ENCODE measurements around the gene AAK1.

The AAK1 gene

DNA sequence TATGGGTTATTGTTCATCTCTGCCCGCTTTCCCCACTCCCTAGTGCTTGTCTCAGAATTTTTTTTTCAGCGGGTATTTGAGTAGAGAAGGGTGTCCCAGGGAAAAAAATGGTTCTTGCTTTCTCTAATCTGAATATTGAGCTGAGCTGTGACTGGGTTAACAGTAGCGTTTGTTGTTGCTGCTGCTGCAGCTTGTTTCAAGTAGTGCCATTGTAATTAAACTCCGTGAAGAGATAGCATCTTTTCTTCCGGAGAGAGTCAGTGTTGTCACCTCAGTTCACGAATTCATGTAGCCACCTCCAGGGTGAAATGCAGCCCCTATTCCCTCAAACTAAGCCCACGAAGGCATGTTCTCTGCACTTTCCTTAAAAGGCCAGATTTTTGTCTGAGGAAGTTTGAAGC is 1.5 kb upstream of the AAK1 start:
- H3K9ac ChIP-seq (ENCODE audit: low read length) = no peak overlapping the region
- H3K9me2 ChIP-seq (replicated peaks; ENCODE audit: insufficient read depth, low read length) = no peaks in the 10 kb centered on the region
- no peak overlapping the region for H3K4me3 ChIP-seq (ENCODE audit: insufficient read depth, low read length, poor library complexity, severe bottlenecking)
- TF ChIP-seq EZH2phosphoT487 (conservative IDR thresholded peaks at IDR 0.05; ENCODE audit: low read length) = no peak
- TF ChIP-seq, protein P1, sequence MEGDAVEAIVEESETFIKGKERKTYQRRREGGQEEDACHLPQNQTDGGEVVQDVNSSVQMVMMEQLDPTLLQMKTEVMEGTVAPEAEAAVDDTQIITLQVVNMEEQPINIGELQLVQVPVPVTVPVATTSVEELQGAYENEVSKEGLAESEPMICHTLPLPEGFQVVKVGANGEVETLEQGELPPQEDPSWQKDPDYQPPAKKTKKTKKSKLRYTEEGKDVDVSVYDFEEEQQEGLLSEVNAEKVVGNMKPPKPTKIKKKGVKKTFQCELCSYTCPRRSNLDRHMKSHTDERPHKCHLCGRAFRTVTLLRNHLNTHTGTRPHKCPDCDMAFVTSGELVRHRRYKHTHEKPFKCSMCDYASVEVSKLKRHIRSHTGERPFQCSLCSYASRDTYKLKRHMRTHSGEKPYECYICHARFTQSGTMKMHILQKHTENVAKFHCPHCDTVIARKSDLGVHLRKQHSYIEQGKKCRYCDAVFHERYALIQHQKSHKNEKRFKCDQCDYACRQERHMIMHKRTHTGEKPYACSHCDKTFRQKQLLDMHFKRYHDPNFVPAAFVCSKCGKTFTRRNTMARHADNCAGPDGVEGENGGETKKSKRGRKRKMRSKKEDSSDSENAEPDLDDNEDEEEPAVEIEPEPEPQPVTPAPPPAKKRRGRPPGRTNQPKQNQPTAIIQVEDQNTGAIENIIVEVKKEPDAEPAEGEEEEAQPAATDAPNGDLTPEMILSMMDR (IDR thresholded peaks at IDR 0.05; ENCODE audit: insufficient read depth, low read length, poor library complexity, severe bottlenecking) = no peak
- H3K4me2 ChIP-seq (ENCODE audit: low read depth, low read length, poor library complexity, severe bottlenecking) = no peak overlapping the region
- H2AFZ ChIP-seq (ENCODE audit: low read depth, low read length, severe bottlenecking) = no peak overlapping the region
- no peaks in the 10 kb centered on the region for H3K79me2 ChIP-seq (ENCODE audit: insufficient read depth, low read length)
- H4K20me1 ChIP-seq (ENCODE audit: low read depth, low read length) = no peaks in the 10 kb centered on the region
- no peak overlapping the region for H3K27ac ChIP-seq (ENCODE audit: low read depth, low read length)
- peaks cover 23% of the 10 kb centered on the region for H3F3A ChIP-seq (ENCODE audit: insufficient read depth)
- no peaks in the 10 kb centered on the region for H3K36me3 ChIP-seq (ENCODE audit: low read length)
- no peaks in the 10 kb centered on the region for H3K27me3 ChIP-seq (ENCODE audit: low read length)
- no peaks in the 10 kb centered on the region for H3K9me3 ChIP-seq (ENCODE audit: insufficient read depth, low read length)

GRCh38 chr2:69644506-69644979 is 1.0 kb upstream of the AAK1 start:
- Histone ChIP-seq H3K4me2 (ENCODE audit: low read depth, low read length, poor library complexity, severe bottlenecking) (peak overlapping the region; percentile 76), H3K9me3 (ENCODE audit: insufficient read depth, low read length) (no peaks in the 10 kb centered on the region), H3K79me2 (ENCODE audit: insufficient read depth, low read length) (no peaks in the 10 kb centered on the region), H2AFZ (ENCODE audit: low read depth, low read length, severe bottlenecking) (peak overlapping the region; percentile 50), H3K27me3 (ENCODE audit: low read length) (no peaks in the 10 kb centered on the region), H3F3A (ENCODE audit: insufficient read depth) (peaks cover 23% of the 10 kb centered on the region), H3K27ac (ENCODE audit: low read depth, low read length) (no peak overlapping the region), H4K20me1 (ENCODE audit: low read depth, low read length) (no peaks in the 10 kb centered on the region), H3K9me2 (replicated peaks; ENCODE audit: insufficient read depth, low read length) (no peaks in the 10 kb centered on the region), H3K36me3 (ENCODE audit: low read length) (no peaks in the 10 kb centered on the region), H3K4me3 (ENCODE audit: insufficient read depth, low read length, poor library complexity, severe bottlenecking) (peak overlapping the region; percentile 61), H3K9ac (ENCODE audit: low read length) (peak overlapping the region; percentile 61)
- TF ChIP-seq, protein P1 (IDR thresholded peaks at IDR 0.05; ENCODE audit: insufficient read depth, low read length, poor library complexity, severe bottlenecking) = no peak
- no peak for TF ChIP-seq EZH2phosphoT487 (conservative IDR thresholded peaks at IDR 0.05; ENCODE audit: low read length)

- peak overlapping the region; percentile 76 for H3K4me2 ChIP-seq (ENCODE audit: low read depth, low read length, poor library complexity, severe bottlenecking)
- H3F3A ChIP-seq (ENCODE audit: insufficient read depth) = peaks cover 19% of the 10 kb centered on the region
- no peaks in the 10 kb centered on the region for H3K79me2 ChIP-seq (ENCODE audit: insufficient read depth, low read length)
- peak overlapping the region; percentile 61 for H3K4me3 ChIP-seq (ENCODE audit: insufficient read depth, low read length, poor library complexity, severe bottlenecking)
- H3K9ac ChIP-seq (ENCODE audit: low read length) = peak overlapping the region; percentile 61
- peak overlapping the region; percentile 50 for H2AFZ ChIP-seq (ENCODE audit: low read depth, low read length, severe bottlenecking)
- no peaks in the 10 kb centered on the region for H3K36me3 ChIP-seq (ENCODE audit: low read length)
- no peaks in the 10 kb centered on the region for H3K9me3 ChIP-seq (ENCODE audit: insufficient read depth, low read length)
- H3K9me2 ChIP-seq (replicated peaks; ENCODE audit: insufficient read depth, low read length) = no peaks in the 10 kb centered on the region
- H3K27me3 ChIP-seq (ENCODE audit: low read length) = no peaks in the 10 kb centered on the region
- TF ChIP-seq, protein P1 (IDR thresholded peaks at IDR 0.05; ENCODE audit: insufficient read depth, low read length, poor library complexity, severe bottlenecking) = no peak
- TF ChIP-seq EZH2phosphoT487 (conservative IDR thresholded peaks at IDR 0.05; ENCODE audit: low read length) = no peak
- no peak overlapping the region for H3K27ac ChIP-seq (ENCODE audit: low read depth, low read length)
- no peaks in the 10 kb centered on the region for H4K20me1 ChIP-seq (ENCODE audit: low read depth, low read length)
Observed at GRCh38 chr2:69642709-69643601, 584 bp downstream of the AAK1 start.
